GM12875 (cell line): ENCODE results near the gene TUBA1B.

Experiments used
- H3K4me3 ChIP-seq: one replicate; pipeline ENCODE4 v1.5.1; 2011; ENCODE audit warnings: low read depth, low read length, control low read depth
- TF ChIP-seq, protein P1 (sequence below): IDR thresholded peaks from 2 replicates; pipeline ENCODE4 v1.5.1; 2011; ENCODE audit warnings: low read depth, mild to moderate bottlenecking, control low read depth, inconsistent platforms, low read length, moderate library complexity, borderline replicate concordance; ENCODE audit not compliant: insufficient read depth

TUBA1B gene

DNA sequence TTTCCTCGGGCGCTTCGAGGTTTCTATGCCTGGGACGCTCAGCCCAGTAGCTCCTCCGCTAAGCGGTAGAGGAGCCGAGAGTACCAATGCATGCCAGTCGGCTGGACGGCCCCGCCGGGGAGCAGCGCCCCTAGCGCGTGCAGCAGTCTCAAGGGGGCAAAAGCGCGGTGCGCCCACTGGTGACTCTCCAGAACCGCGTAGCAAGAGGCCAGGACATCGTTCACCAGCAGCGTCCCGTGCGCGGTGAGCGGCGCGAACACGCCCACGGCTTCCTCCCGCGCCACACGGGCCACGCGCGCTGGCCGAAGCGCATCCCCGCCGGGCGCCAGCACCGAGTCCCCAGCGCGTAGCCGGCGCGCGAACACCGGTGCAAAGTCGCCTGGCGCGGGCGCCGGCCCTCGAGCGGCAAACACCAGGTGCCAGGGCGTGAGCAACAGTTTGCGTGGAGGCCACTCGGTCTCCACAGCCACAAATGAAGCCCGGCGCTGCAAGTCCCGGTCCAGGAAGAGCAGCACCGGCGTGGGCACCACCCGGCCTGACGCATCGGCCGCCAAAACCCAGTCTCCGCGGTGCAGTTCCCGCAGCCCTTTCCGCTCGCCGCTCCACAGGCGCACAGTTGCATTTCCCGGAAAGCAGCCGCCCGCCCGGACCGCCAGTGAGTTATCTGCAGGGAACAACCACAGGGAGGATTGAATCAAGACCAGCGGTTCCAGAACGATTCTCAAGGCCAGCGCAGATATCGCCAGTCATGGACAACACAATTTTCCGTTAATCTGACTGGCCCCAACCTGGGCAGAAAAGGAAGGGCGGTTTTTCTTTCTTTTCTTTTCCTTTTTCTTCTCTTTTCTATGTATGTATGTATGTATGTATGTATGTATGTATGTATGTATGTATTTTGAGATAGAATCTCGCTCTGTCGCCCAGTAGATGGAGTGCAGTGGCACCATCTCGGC, 41.1 kb downstream of the TUBA1B start:
- H3K4me3 ChIP-seq, result no peak overlapping the region
- TF ChIP-seq, protein P1, sequence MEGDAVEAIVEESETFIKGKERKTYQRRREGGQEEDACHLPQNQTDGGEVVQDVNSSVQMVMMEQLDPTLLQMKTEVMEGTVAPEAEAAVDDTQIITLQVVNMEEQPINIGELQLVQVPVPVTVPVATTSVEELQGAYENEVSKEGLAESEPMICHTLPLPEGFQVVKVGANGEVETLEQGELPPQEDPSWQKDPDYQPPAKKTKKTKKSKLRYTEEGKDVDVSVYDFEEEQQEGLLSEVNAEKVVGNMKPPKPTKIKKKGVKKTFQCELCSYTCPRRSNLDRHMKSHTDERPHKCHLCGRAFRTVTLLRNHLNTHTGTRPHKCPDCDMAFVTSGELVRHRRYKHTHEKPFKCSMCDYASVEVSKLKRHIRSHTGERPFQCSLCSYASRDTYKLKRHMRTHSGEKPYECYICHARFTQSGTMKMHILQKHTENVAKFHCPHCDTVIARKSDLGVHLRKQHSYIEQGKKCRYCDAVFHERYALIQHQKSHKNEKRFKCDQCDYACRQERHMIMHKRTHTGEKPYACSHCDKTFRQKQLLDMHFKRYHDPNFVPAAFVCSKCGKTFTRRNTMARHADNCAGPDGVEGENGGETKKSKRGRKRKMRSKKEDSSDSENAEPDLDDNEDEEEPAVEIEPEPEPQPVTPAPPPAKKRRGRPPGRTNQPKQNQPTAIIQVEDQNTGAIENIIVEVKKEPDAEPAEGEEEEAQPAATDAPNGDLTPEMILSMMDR, result peak; percentile 38

DNA sequence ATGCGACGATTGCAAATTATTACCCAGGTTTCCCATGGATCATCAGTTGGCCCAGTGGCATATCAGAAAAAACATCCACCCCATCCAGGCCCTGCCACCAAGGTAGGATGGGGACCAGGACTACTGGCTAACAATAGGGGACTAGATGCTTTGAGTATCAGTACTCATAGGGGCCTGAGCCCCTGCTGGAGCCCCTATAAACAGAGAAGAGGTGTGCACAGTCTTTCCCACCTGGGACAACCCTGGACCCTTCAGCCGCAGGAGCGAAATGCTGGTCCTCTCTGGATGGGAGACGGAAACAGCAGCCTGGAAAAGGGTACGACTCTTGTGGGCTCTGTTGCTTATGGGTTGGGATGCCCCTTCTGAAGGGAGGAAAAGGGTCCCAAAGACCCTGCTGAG, 42.3 kb downstream of the TUBA1B start:
- H3K4me3 ChIP-seq, result no peak overlapping the region
- TF ChIP-seq, protein P1, result no peak

DNA sequence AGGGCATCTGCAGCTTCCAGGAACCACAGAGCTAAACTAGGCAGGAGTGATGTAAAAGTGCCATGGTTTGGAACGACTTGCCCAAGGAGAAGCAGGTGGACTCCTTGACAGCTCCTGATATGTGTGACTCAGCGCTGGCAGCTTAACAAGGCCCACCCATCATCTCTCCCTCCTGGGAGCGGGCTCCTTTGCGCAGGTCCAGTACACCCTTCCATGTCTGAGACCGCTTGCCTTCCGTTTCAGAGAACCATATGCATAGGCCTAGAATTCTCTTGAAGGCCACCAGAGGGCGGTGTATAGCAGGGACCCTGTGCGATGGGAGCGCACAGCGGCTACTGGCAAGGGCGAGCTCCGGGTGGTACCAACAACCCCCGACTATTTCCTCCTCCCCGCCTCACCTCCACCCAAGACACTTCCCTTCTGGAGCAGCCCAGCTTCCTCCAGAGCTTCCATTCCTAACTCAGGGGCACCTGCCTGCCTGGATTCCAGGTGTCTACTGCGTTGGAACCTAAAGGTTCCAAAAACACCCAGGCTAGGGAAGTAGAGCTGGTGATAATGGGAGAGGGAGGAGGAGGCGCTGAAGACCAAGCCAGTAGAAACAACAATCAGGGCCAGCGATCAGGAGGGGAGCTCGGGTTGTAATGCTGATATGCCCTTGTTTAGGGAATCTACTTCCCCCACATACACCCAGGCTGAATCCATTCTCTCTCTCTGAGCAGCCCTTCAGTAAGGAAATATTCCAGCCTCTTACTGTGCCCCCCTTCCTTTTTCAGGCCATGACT, 42.9 kb downstream of the TUBA1B start:
- H3K4me3 ChIP-seq, result no peak overlapping the region
- TF ChIP-seq, protein P1, result peak; percentile 94

DNA sequence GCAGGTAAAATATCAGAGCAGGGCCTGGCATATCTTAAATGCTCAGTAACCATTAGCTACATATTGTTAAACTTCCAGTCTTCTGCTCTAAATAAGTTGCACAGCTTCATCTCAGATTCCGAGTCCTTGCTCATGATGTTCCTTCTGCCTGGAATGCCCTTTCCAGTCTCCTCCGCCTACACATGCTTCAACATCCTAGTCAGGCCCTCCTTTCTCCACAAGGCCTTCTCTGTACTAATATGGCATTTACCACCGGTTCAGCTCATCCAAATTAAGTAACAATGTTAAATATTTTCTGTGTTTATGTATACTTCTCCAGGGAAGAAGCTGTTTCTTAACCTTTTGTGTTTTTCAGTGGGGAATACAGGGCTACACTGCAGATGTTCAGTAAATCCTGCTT, 45.1 kb downstream of the TUBA1B start:
- no peak overlapping the region for H3K4me3 ChIP-seq
- TF ChIP-seq, protein P1, result no peak

DNA sequence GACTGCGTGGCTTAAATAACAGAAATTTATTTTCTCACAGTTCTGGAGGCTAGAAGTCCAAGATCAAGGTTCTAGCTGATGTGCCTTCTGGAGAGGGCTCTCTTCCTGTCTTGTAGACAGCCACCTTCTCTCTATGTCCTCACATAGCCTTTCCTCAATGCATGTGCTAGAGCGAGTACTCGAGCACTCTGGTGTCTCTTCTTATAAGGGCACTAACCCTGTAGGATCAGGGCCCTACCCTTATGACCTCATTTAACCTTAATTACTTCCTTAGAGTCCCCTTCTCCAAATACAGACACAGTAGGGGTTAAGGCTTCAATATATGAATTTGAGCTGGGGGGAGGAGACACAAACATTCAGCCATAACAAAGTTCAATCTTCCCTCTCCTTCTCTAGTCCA, 46.8 kb downstream of the TUBA1B start:
- no peak overlapping the region for H3K4me3 ChIP-seq

DNA sequence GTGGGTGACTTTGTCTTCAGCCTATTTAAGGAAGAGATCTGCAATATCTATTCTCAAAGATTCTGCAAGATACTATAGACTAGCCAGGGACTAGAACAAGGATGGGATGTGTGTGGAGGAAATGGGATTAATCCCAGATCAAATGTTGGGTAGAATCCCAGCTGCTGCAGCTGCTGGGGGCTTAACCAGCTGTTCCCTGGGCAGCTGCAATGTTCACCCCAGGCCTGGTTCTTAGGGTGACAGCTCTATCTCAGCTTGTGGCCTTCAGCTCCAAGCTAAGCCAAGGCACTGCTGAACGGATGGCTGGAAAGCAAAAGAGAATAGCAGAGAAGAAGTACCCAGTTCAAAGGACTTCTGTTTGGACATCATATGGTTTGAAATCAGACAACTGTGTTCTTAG, 51.4 kb downstream of the TUBA1B start:
- TF ChIP-seq, protein P1, result no peak
- H3K4me3 ChIP-seq, result no peak overlapping the region

More for the DNA sequence above, 46.8 kb downstream of the TUBA1B start:
- TF ChIP-seq, protein P1, result no peak
